MM.1S (cell line): ENCODE data around the gene BCL11A.

Experiments
- EZH2 ChIP-seq: fragments of 300-600 bp; sonication (generic); optimal IDR thresholded peaks from 2 replicates; pipeline ENCODE3; 2017; ENCODE audit warnings: low read depth, mild to moderate bottlenecking, antibody characterized with exemption, low read length, mixed read lengths
- EZH2phosphoT487 ChIP-seq: fragments of 300-600 bp; sonication (generic); IDR thresholded peaks from 2 replicates; pipeline ENCODE4 v1.6.1; 2018; ENCODE audit warnings: antibody characterized with exemption, low read length
- TF ChIP-seq, protein P1 (sequence below): fragments of 300-600 bp; sonication (generic); IDR thresholded peaks from 2 replicates; pipeline ENCODE4 v1.5.1; 2016; ENCODE audit warnings: antibody characterized with exemption, low read length, mixed read lengths

DNA sequence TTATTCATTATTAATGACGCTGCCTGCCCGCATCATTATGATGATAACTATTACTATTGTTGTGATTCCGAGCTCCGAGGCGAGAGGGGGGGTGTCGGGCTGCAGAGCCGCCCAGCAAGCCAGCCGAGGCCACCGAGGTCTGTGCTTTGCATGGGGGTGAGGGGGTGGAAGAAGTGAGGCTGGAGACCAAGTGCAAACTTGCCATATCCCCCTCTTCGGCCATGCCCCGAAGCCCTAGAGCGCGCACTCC lies 3.6 kb downstream of the BCL11A start:
- TF ChIP-seq, protein P1, sequence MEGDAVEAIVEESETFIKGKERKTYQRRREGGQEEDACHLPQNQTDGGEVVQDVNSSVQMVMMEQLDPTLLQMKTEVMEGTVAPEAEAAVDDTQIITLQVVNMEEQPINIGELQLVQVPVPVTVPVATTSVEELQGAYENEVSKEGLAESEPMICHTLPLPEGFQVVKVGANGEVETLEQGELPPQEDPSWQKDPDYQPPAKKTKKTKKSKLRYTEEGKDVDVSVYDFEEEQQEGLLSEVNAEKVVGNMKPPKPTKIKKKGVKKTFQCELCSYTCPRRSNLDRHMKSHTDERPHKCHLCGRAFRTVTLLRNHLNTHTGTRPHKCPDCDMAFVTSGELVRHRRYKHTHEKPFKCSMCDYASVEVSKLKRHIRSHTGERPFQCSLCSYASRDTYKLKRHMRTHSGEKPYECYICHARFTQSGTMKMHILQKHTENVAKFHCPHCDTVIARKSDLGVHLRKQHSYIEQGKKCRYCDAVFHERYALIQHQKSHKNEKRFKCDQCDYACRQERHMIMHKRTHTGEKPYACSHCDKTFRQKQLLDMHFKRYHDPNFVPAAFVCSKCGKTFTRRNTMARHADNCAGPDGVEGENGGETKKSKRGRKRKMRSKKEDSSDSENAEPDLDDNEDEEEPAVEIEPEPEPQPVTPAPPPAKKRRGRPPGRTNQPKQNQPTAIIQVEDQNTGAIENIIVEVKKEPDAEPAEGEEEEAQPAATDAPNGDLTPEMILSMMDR = no peak
- TF ChIP-seq EZH2phosphoT487 (no peak), EZH2 (no peak)
